HG03103 (cell line): ENCODE results near the gene KRTAP10-10.
"Not testable (repeated sequence)": the region's sequence is repeated elsewhere in the genome, so short reads cannot be mapped to it uniquely, and the experiment has no call there.

ENCODE experiments used
- ATAC-seq: cut with Tn5 transposase; IDR thresholded peaks from one replicate; pipeline ENCODE4 v1.9.1; 2021; ENCODE audit warnings: low read depth; ENCODE audit not compliant: unreplicated experiment

The KRTAP10-10 gene

GRCh38 chr21:44671911-44672310, 34.8 kb downstream of the KRTAP10-10 start:
- ATAC-seq: no peak

DNA sequence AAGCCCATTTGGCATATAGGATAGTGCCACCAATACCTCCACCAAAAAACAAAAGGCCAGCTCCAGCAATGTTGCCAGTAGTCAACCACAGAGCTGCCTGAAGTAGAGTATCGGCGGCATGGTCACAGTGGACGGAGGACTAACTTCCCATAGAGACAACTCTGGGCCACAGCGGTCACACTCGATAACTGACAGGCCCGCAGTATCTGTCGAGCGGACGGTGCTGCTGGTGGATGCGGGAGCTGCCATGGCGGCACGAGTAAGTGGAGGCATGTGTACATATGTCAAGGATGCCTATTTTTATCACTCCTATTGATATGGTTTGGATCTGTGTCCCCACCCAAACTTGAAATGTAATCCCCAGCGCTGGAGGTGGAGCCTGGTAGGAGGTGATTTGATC, 40.7 kb downstream of the KRTAP10-10 start:
- no peak for ATAC-seq

- ATAC-seq: no peak
Measured at GRCh38 chr21:44681152-44681551, 44.0 kb downstream of the KRTAP10-10 start.

- no peak for ATAC-seq
Measured at GRCh38 chr21:44681861-44682579, 44.9 kb downstream of the KRTAP10-10 start, which contains the start of gene KRTAP12-1. KRTAP12-1 (minus strand) TSS chr21:44682163; CDS start chr21:44682123, 40 bp downstream.

DNA sequence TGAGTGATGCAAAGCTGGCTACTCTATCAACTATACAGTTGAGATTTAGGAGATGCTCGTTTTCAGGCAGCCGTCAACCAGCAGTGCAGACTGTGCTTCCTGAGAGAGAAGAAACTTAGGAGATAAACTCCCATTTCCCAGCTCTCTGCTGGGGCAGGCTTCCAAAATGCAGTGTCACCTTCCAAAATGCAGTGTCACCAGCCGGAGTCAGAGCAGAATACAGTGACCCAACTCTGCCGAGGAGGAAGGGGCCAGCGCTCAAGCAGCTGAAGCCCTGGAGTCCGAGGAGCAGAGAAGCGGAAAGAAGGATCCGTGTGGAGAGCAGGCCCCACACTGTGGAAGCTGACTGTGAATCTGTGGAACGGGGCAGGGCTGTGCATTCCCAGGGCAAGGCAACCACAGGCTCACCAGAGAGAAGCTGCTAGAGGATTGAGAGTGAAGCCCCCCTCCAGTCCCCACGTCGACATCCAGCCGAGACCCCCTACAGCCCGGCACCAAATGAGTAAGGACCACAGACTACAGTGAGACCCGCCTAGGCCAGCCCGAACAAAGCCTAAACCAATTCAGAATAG, 45.5 kb downstream of the KRTAP10-10 start:
- no peak for ATAC-seq

- no peak for ATAC-seq
Measured at GRCh38 chr21:44684077-44684476, 46.9 kb downstream of the KRTAP10-10 start.

DNA sequence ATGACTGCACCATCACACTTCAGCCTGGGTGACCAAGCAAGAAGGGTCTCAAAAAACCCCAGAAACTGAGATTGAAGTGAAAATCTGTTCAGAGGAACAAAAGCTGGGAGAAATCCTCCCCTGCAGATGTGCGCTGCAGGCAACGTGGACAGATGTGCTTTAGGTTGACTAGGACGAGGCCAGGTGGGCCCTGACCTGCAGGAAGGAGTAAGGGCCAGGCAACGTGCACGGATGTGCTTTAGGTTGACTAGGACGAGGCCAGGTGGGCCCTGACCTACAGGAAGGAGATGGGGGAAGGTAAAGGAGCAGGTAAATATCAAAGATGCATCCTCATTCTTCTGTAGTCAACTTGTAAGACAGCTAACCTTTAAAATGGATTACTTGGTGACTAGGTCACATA, 47.3 kb downstream of the KRTAP10-10 start:
- ATAC-seq: no peak

- ATAC-seq: not testable (repeated sequence)
Measured at GRCh38 chr21:44685050-44685449, 47.9 kb downstream of the KRTAP10-10 start.

GRCh38 chr21:44686000-44686781, 49.0 kb downstream of the KRTAP10-10 start:
- ATAC-seq: no peak

DNA sequence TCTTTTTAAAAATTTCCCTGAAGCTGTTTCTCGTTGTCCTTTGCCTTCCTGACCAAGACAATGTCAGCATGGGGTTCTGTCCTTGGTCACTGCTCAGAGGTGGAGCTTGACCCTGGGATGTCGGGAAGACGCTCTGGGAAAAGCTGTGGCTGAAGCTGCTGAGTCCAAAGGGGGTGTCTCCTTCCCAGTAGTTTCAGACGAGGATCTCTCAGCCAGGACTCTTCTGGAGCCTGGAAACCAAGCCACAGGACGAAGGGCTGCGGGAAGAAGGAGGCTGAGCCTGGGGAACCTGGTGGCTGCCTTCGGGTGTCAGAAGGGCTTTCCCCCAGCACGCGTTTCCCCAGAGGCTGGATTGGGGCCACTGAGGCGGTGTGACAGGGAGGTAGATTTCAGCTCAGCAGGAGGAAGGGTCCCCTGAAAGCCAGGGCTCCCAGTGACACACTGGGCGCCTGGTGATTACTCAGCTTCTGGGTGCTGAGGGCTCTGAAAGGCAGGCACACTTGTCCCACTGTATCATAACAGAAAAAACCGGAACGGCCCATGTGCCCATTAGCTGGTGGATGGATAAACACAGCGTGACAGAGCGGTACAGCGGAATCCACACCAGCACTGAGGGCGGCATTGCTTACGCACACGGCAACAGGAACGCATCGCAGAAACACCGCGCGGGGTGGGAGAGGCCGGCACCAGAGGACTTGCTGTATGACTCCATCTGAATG, 49.8 kb downstream of the KRTAP10-10 start:
- ATAC-seq: no peak

GRCh38 chr21:44687671-44688070, 50.5 kb downstream of the KRTAP10-10 start:
- no peak for ATAC-seq
